Natural killer cell treated with Interleukin-12 subunit alpha and Interleukin-12 subunit beta and Interleukin-15 and Interleukin-18, amount 100 ng/mL, for 72 hours (primary cell): ENCODE results near the gene MSI2. TPM values are rescaled to one million over a fixed set of nuclear protein-coding genes. Genes with fewer than 3 reads are reported as not detected.

Experiments
- ATAC-seq, 2 donors: fragments of 150-1000 bp; cut with Tn5 transposase in 1 of 2; sonication (Bioruptor Pico), chemical (Tn5 transposase) in 1 of 2; 2 replicates each; pipeline ENCODE4 v1.10.0; 2021
- DNase-seq: peaks from one replicate; pipeline ENCODE4 v3.0.0; 2022; ENCODE audit warnings: low spot score
- H3K27ac Mint-ChIP-seq, 2 donors: 1 replicate in 1 of 2; 2 replicates in 1 of 2; pipeline ENCODE4 v1.8.0; 2022; ENCODE audit warnings: mixed read lengths in 2 of 2, mild to moderate bottlenecking in 1 of 2, moderate library complexity in 1 of 2
- H3K27me3 Mint-ChIP-seq, 2 donors: 1 replicate in 1 of 2; 2 replicates in 1 of 2; pipeline ENCODE4 v1.8.0; 2022; ENCODE audit warnings: mixed read lengths in 2 of 2
- H3K36me3 Mint-ChIP-seq: one replicate; pipeline ENCODE4 v1.8.0; 2022; ENCODE audit warnings: mixed read lengths
- H3K4me1 Mint-ChIP-seq, 2 donors: 1 replicate in 1 of 2; 2 replicates in 1 of 2; pipeline ENCODE4 v1.8.0; 2022; ENCODE audit warnings: low read depth in 2 of 2, mixed read lengths in 2 of 2, mild to moderate bottlenecking in 1 of 2
- H3K4me3 Mint-ChIP-seq: one replicate; pipeline ENCODE4 v1.8.0; 2022; ENCODE audit warnings: mixed read lengths
- H3K9me3 Mint-ChIP-seq: 2 replicates; pipeline ENCODE4 v1.8.0; 2022; ENCODE audit warnings: mixed read lengths
- total RNA-seq, 2 donors: library from RNA; stranded (reverse); gene quantifications; one replicate each; pipeline ENCODE4 v1.2.3, GENCODE V29; 2022

MSI2 gene
- total RNA-seq, 2 donors from 2014 or later = 51.3 to 126 TPM

GRCh38 chr17:57542510-57542909 is 286.2 kb downstream of the MSI2 start:
- ATAC-seq (no peak), DNase-seq (no peak)
- Mint-ChIP-seq H3K27me3 (no peaks in the 10 kb centered on the region), H3K36me3 (no peaks in the 10 kb centered on the region), H3K4me3 (no peak overlapping the region), H3K4me1 (peaks cover 11 to 25% of the 10 kb centered on the region in 2 donors), H3K9me3 (no peaks in the 10 kb centered on the region), H3K27ac (no peak overlapping the region)

GRCh38 chr17:57543230-57543629 is 286.9 kb downstream of the MSI2 start:
- DNase-seq = no peak
- Mint-ChIP-seq H3K27me3 (no peaks in the 10 kb centered on the region), H3K36me3 (no peaks in the 10 kb centered on the region), H3K27ac (peak overlapping the region in 1 of 2 donors; percentile 3), H3K9me3 (no peaks in the 10 kb centered on the region), H3K4me1 (peaks cover 9 to 19% of the 10 kb centered on the region in 2 donors), H3K4me3 (no peak overlapping the region)
- ATAC-seq = no peak

- Mint-ChIP-seq H3K4me3 (no peak overlapping the region), H3K9me3 (no peaks in the 10 kb centered on the region), H3K36me3 (no peaks in the 10 kb centered on the region), H3K27ac (no peak overlapping the region), H3K4me1 (peaks cover 9 to 12% of the 10 kb centered on the region in 2 donors), H3K27me3 (peaks cover 0 to under 1% of the 10 kb centered on the region in 2 donors)
- DNase-seq = no peak
- no peak for ATAC-seq
These were observed 288.1 kb downstream of the MSI2 start for GRCh38 chr17:57544401-57544800.

GRCh38 chr17:57544834-57545463 is 288.6 kb downstream of the MSI2 start:
- Mint-ChIP-seq H3K4me3 (no peak overlapping the region), H3K9me3 (no peaks in the 10 kb centered on the region), H3K27ac (no peak overlapping the region), H3K4me1 (peaks cover 11 to 12% of the 10 kb centered on the region in 2 donors), H3K27me3 (peaks cover 0 to 3% of the 10 kb centered on the region in 2 donors), H3K36me3 (no peaks in the 10 kb centered on the region)
- DNase-seq (no peak), ATAC-seq (no peak)

GRCh38 chr17:57545731-57546342 is 289.5 kb downstream of the MSI2 start:
- Mint-ChIP-seq H3K36me3 (no peaks in the 10 kb centered on the region), H3K9me3 (no peaks in the 10 kb centered on the region), H3K4me1 (peaks cover 10% of the 10 kb centered on the region in 2 donors), H3K27me3 (peaks cover 0 to 3% of the 10 kb centered on the region in 2 donors), H3K4me3 (no peak overlapping the region), H3K27ac (no peak overlapping the region)
- ATAC-seq (no peak), DNase-seq (no peak)

GRCh38 chr17:57548421-57549410 is 292.4 kb downstream of the MSI2 start:
- no peak overlapping the region for H3K27ac Mint-ChIP-seq
- H3K36me3 Mint-ChIP-seq = no peaks in the 10 kb centered on the region
- DNase-seq (no peak), ATAC-seq (no peak)
- H3K27me3 Mint-ChIP-seq = peaks cover 0 to 12% of the 10 kb centered on the region in 2 donors
- H3K9me3 Mint-ChIP-seq = no peaks in the 10 kb centered on the region
- H3K4me3 Mint-ChIP-seq = no peak overlapping the region
- H3K4me1 Mint-ChIP-seq = peaks cover 15 to 18% of the 10 kb centered on the region in 2 donors

- DNase-seq (no peak), ATAC-seq (no peak)
- no peak overlapping the region for H3K4me3 Mint-ChIP-seq
- H3K9me3 Mint-ChIP-seq = no peaks in the 10 kb centered on the region
- H3K36me3 Mint-ChIP-seq = no peaks in the 10 kb centered on the region
- H3K27ac Mint-ChIP-seq = no peak overlapping the region
- H3K27me3 Mint-ChIP-seq = peaks cover 0 to 12% of the 10 kb centered on the region in 2 donors
- H3K4me1 Mint-ChIP-seq = peaks cover 15 to 18% of the 10 kb centered on the region in 2 donors
These were observed 293.1 kb downstream of the MSI2 start for GRCh38 chr17:57549468-57549867.

GRCh38 chr17:57550016-57550415 is 293.7 kb downstream of the MSI2 start:
- no peak overlapping the region for H3K27ac Mint-ChIP-seq

GRCh38 chr17:57550668-57551315 is 294.5 kb downstream of the MSI2 start:
- peaks cover 18 to 22% of the 10 kb centered on the region in 2 donors for H3K4me1 Mint-ChIP-seq
- DNase-seq = no peak
- H3K4me3 Mint-ChIP-seq = no peak overlapping the region
- no peak for ATAC-seq
- H3K27me3 Mint-ChIP-seq = peaks cover 0 to 12% of the 10 kb centered on the region in 2 donors
- H3K36me3 Mint-ChIP-seq = no peaks in the 10 kb centered on the region
- H3K9me3 Mint-ChIP-seq = no peaks in the 10 kb centered on the region
- no peak overlapping the region for H3K27ac Mint-ChIP-seq

More at GRCh38 chr17:57550016-57550415, 293.7 kb downstream of the MSI2 start:
- Mint-ChIP-seq H3K36me3 (no peaks in the 10 kb centered on the region), H3K4me1 (peaks cover 15 to 18% of the 10 kb centered on the region in 2 donors), H3K9me3 (no peaks in the 10 kb centered on the region), H3K27me3 (peaks cover 0 to 12% of the 10 kb centered on the region in 2 donors), H3K4me3 (no peak overlapping the region)
- no peak for DNase-seq
- no peak for ATAC-seq

- H3K36me3 Mint-ChIP-seq = no peaks in the 10 kb centered on the region
- peaks cover 0 to 12% of the 10 kb centered on the region in 2 donors for H3K27me3 Mint-ChIP-seq
- ATAC-seq (no peak), DNase-seq (no peak)
- H3K27ac Mint-ChIP-seq = no peak overlapping the region
- peaks cover 18 to 23% of the 10 kb centered on the region in 2 donors for H3K4me1 Mint-ChIP-seq
- H3K4me3 Mint-ChIP-seq = no peak overlapping the region
- H3K9me3 Mint-ChIP-seq = no peaks in the 10 kb centered on the region
These were observed 295.2 kb downstream of the MSI2 start for GRCh38 chr17:57551321-57552079.

- no peak overlapping the region for H3K27ac Mint-ChIP-seq
- H3K4me3 Mint-ChIP-seq = no peak overlapping the region
- H3K9me3 Mint-ChIP-seq = no peaks in the 10 kb centered on the region
- H3K36me3 Mint-ChIP-seq = no peaks in the 10 kb centered on the region
- H3K27me3 Mint-ChIP-seq = peaks cover 0 to 12% of the 10 kb centered on the region in 2 donors
- no peak for ATAC-seq
- DNase-seq = no peak
- H3K4me1 Mint-ChIP-seq = peaks cover 19 to 23% of the 10 kb centered on the region in 2 donors
These were observed 295.8 kb downstream of the MSI2 start for GRCh38 chr17:57552114-57552624.

- H3K4me3 Mint-ChIP-seq = peak overlapping the region; percentile 31
- no peaks in the 10 kb centered on the region for H3K36me3 Mint-ChIP-seq
- ATAC-seq (peak in 1 of 2 donors; percentile 53), DNase-seq (no peak)
- peaks cover 0 to 12% of the 10 kb centered on the region in 2 donors for H3K27me3 Mint-ChIP-seq
- no peak overlapping the region for H3K27ac Mint-ChIP-seq
- no peaks in the 10 kb centered on the region for H3K9me3 Mint-ChIP-seq
- peaks cover 15 to 21% of the 10 kb centered on the region in 2 donors for H3K4me1 Mint-ChIP-seq
These were observed 297.2 kb downstream of the MSI2 start for GRCh38 chr17:57553526-57553925.
